Glutamatergic neuron (in vitro differentiated cells): ENCODE data around the gene NUMB. TPM values are rescaled to one million over a fixed set of nuclear protein-coding genes. Genes with fewer than 3 reads are reported as not detected.
A peak's percentile ranks its signal among the peaks of the same experiment; 100 is the strongest.

ENCODE experiments used
- DNase-seq: peaks from one replicate; pipeline ENCODE4 v3.0.0; 2022
- H3K27ac Mint-ChIP-seq: one replicate; pipeline ENCODE4 v1.8.0; 2020; ENCODE audit warnings: mild to moderate bottlenecking, mixed read lengths, inconsistent platforms; ENCODE audit not compliant: unreplicated experiment
- H3K27me3 Mint-ChIP-seq: one replicate; pipeline ENCODE4 v1.8.0; 2020; ENCODE audit warnings: mild to moderate bottlenecking, moderate library complexity, mixed read lengths, inconsistent platforms; ENCODE audit not compliant: unreplicated experiment
- H3K36me3 Mint-ChIP-seq: one replicate; pipeline ENCODE4 v1.8.0; 2020; ENCODE audit warnings: mild to moderate bottlenecking, mixed read lengths, inconsistent platforms; ENCODE audit not compliant: unreplicated experiment
- H3K4me1 Mint-ChIP-seq: one replicate; pipeline ENCODE4 v1.8.0; 2020; ENCODE audit warnings: mild to moderate bottlenecking, low read depth, mixed read lengths, inconsistent platforms; ENCODE audit not compliant: unreplicated experiment
- H3K4me3 Mint-ChIP-seq: one replicate; pipeline ENCODE4 v1.8.0; 2020; ENCODE audit warnings: mild to moderate bottlenecking, mixed read lengths, inconsistent platforms; ENCODE audit not compliant: unreplicated experiment
- H3K9me3 Mint-ChIP-seq: one replicate; pipeline ENCODE4 v1.8.0; 2020; ENCODE audit warnings: mild to moderate bottlenecking, moderate library complexity, mixed read lengths, inconsistent platforms; ENCODE audit not compliant: unreplicated experiment
- CTCF ChIP-seq: fragments of 200-600 bp; sonication (generic); IDR thresholded peaks from one replicate; pipeline ENCODE4 v1.5.0; 2021; ENCODE audit not compliant: partially characterized antibody, unreplicated experiment
- total RNA-seq: library from RNA; stranded (reverse); fragmentation: NEBNext Ultra II Directional; extraction: Animal tissue kit (Norgen Biotek cat#: 25700); gene quantifications from one replicate; pipeline ENCODE4 v1.2.1, GENCODE V29; 2021; ENCODE audit not compliant: unreplicated experiment

NUMB gene
- total RNA-seq, 1 donor from 2014 or later: 48.0 TPM

- no peaks in the 10 kb centered on the region for H3K27me3 Mint-ChIP-seq
- no peak for DNase-seq
- peaks cover 39% of the 10 kb centered on the region for H3K4me1 Mint-ChIP-seq
- TF ChIP-seq CTCF: no peak
- peak overlapping the region; percentile 89 for H3K27ac Mint-ChIP-seq
- H3K36me3 Mint-ChIP-seq: no peaks in the 10 kb centered on the region
- H3K4me3 Mint-ChIP-seq: peak overlapping the region; percentile 22
- H3K9me3 Mint-ChIP-seq: peaks cover 4% of the 10 kb centered on the region
Observed at GRCh38 chr14:73344319-73344718, 114.0 kb downstream of the NUMB start.

GRCh38 chr14:73342670-73343069 is 115.7 kb downstream of the NUMB start:
- H3K4me1 Mint-ChIP-seq: peaks cover 46% of the 10 kb centered on the region
- no peak for DNase-seq
- TF ChIP-seq CTCF: no peak
- peak overlapping the region; percentile 41 for H3K27ac Mint-ChIP-seq
- H3K36me3 Mint-ChIP-seq: no peaks in the 10 kb centered on the region
- H3K4me3 Mint-ChIP-seq: no peak overlapping the region
- peaks cover 7% of the 10 kb centered on the region for H3K9me3 Mint-ChIP-seq
- no peaks in the 10 kb centered on the region for H3K27me3 Mint-ChIP-seq

- peak; percentile 60 for DNase-seq
- Mint-ChIP-seq H3K4me1 (peaks cover 45% of the 10 kb centered on the region), H3K4me3 (peak overlapping the region; percentile 67), H3K27ac (peak overlapping the region; percentile 98), H3K36me3 (no peaks in the 10 kb centered on the region), H3K9me3 (peaks cover 7% of the 10 kb centered on the region), H3K27me3 (no peaks in the 10 kb centered on the region)
- TF ChIP-seq CTCF: no peak
Observed at GRCh38 chr14:73339846-73340595, 118.3 kb downstream of the NUMB start.

- Mint-ChIP-seq H3K36me3 (no peaks in the 10 kb centered on the region), H3K4me3 (no peak overlapping the region), H3K9me3 (peaks cover 7% of the 10 kb centered on the region), H3K4me1 (peaks cover 38% of the 10 kb centered on the region), H3K27me3 (no peaks in the 10 kb centered on the region), H3K27ac (peak overlapping the region; percentile 98)
- DNase-seq: no peak
- no peak for TF ChIP-seq CTCF
Observed at GRCh38 chr14:73339206-73339605, 119.1 kb downstream of the NUMB start.

- no peaks in the 10 kb centered on the region for H3K27me3 Mint-ChIP-seq
- H3K27ac Mint-ChIP-seq: no peak overlapping the region
- no peak overlapping the region for H3K4me3 Mint-ChIP-seq
- no peaks in the 10 kb centered on the region for H3K36me3 Mint-ChIP-seq
- H3K4me1 Mint-ChIP-seq: peaks cover 33% of the 10 kb centered on the region
- no peak for DNase-seq
- peaks cover 7% of the 10 kb centered on the region for H3K9me3 Mint-ChIP-seq
- TF ChIP-seq CTCF: no peak
Observed at GRCh38 chr14:73338551-73338950, 119.8 kb downstream of the NUMB start.
